Measurements from ENCODE around the gene PYGL.
A peak's percentile ranks its signal among the peaks of the same experiment; 100 is the strongest.
"Not testable (repeated sequence)": the region's sequence is repeated elsewhere in the genome, so short reads cannot be mapped to it uniquely, and the experiment has no call there.

PYGL gene

GRCh38 chr14:50943943-50944646, at the start of gene PYGL:
Gene PYGL (minus strand): TSS chr14:50944483. CDS start chr14:50944403, 80 bp downstream.
- DNase-seq = peak; percentile 44

GRCh38 chr14:50985859-50986331, 41.6 kb upstream of the PYGL start:
- no peak for DNase-seq

- no peak for DNase-seq
These were observed 41.0 kb upstream of the PYGL start for GRCh38 chr14:50985124-50985858.

- DNase-seq = no peak
These were observed 39.9 kb upstream of the PYGL start for GRCh38 chr14:50984036-50984710.

- no peak for DNase-seq
These were observed 35.9 kb upstream of the PYGL start for GRCh38 chr14:50979941-50980850.

- no peak for DNase-seq
These were observed 34.6 kb upstream of the PYGL start for GRCh38 chr14:50978888-50979287.

GRCh38 chr14:50978529-50978871, 34.2 kb upstream of the PYGL start:
- DNase-seq = no peak

- DNase-seq = no peak
These were observed 33.7 kb upstream of the PYGL start for GRCh38 chr14:50977863-50978528.

- no peak for DNase-seq
These were observed 29.8 kb upstream of the PYGL start for GRCh38 chr14:50974118-50974517.

GRCh38 chr14:50972734-50973133, 28.5 kb upstream of the PYGL start:
- DNase-seq = no peak

- DNase-seq = peak; percentile 28
These were observed 26.9 kb upstream of the PYGL start for GRCh38 chr14:50970886-50971781.

GRCh38 chr14:50967790-50968189, 23.5 kb upstream of the PYGL start:
- DNase-seq = no peak

GRCh38 chr14:50967103-50967502, 22.8 kb upstream of the PYGL start:
- no peak for DNase-seq

- DNase-seq = no peak
These were observed 20.6 kb upstream of the PYGL start for GRCh38 chr14:50964683-50965390.

- no peak for DNase-seq
These were observed 19.6 kb upstream of the PYGL start for GRCh38 chr14:50963919-50964318.

- DNase-seq = peak; percentile 51
These were observed 17.4 kb upstream of the PYGL start for GRCh38 chr14:50961605-50962221.

- no peak for DNase-seq
These were observed 13.0 kb upstream of the PYGL start for GRCh38 chr14:50957296-50957695.

GRCh38 chr14:50956421-50956820, 12.1 kb upstream of the PYGL start:
- not testable (repeated sequence) for DNase-seq

GRCh38 chr14:50955373-50956043, 11.2 kb upstream of the PYGL start:
- DNase-seq = peak; percentile 68

All from DMS 273 treated with DMSO at 0.1 percent for 48 hours (cell line).